DOHH2 (cell line): ENCODE measurements around the gene CDKL2.

Experiments used
- CTCF ChIP-seq: fragments of 200-600 bp; sonication (generic); IDR thresholded peaks from one replicate; pipeline ENCODE4 v1.5.1; 2014; ENCODE audit warnings: antibody characterized with exemption, mild to moderate bottlenecking, low read depth, low read length; ENCODE audit not compliant: poor library complexity, severe bottlenecking
- EZH2phosphoT487 ChIP-seq: fragments of 200-600 bp; sonication (generic); IDR thresholded peaks from 2 replicates; pipeline ENCODE4 v1.6.1; 2017; ENCODE audit warnings: borderline replicate concordance, mild to moderate bottlenecking, antibody characterized with exemption, low read length, moderate library complexity, mixed read lengths

- no peak for TF ChIP-seq CTCF
- TF ChIP-seq EZH2phosphoT487, result no peak
Observed at GRCh38 chr4:75655562-75655961, 25.2 kb upstream of the CDKL2 start.
